ENCODE measurements around the gene SYNE2.
"Not testable (repeated sequence)": the region's sequence is repeated elsewhere in the genome, so short reads cannot be mapped to it uniquely, and the experiment has no call there.

The SYNE2 gene

DNA sequence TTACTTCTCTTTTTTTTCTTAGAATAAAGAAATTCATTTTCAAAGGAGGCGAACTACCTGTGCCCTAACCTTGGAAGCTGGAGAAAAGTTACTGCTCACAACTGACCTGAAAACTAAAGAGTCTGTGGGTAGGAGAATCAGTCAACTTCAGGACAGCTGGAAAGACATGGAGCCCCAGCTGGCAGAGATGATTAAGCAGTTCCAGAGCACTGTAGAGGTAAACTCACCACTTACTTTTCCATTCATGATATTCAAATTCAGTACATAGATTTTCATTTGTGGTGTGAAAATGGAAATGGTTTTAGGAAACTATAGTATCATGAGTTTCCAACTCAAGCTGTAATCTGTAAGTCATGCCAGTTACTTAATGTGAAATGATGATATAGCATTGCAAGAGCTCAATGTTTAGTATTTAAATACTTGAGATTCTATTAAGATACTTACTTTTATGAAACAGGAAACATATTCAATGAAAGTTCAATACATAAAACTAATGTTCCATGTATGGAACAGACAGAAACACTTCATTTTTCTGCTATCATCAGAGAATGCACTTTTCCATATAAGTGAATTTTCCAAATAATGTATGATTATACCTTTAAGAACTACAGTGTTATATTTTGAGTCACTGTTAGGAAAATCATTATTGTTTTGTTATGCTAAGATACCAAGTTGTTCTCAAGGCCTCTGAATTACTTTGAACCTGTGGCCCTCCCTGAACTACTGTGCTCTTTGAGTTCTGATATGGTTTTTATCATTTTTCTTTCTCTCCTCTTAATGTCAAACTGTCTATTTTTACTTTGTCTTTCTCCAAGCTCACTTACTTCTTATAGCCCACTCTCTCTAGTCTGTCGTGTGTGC is 322.3 kb downstream of the SYNE2 start:
- Histone ChIP-seq H3K36me3 (no peaks in the 10 kb centered on the region; the same call in 1 of the 2 replicates), H3K27me3 (no peaks in the 10 kb centered on the region), H3K4me3 (ENCODE audit: low read depth, low read length) (no peak overlapping the region), H3K9me3 (no peaks in the 10 kb centered on the region), H3K4me1 (no peaks in the 10 kb centered on the region)
- no peak for DNase-seq
- TF ChIP-seq, protein P1, sequence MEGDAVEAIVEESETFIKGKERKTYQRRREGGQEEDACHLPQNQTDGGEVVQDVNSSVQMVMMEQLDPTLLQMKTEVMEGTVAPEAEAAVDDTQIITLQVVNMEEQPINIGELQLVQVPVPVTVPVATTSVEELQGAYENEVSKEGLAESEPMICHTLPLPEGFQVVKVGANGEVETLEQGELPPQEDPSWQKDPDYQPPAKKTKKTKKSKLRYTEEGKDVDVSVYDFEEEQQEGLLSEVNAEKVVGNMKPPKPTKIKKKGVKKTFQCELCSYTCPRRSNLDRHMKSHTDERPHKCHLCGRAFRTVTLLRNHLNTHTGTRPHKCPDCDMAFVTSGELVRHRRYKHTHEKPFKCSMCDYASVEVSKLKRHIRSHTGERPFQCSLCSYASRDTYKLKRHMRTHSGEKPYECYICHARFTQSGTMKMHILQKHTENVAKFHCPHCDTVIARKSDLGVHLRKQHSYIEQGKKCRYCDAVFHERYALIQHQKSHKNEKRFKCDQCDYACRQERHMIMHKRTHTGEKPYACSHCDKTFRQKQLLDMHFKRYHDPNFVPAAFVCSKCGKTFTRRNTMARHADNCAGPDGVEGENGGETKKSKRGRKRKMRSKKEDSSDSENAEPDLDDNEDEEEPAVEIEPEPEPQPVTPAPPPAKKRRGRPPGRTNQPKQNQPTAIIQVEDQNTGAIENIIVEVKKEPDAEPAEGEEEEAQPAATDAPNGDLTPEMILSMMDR (IDR thresholded peaks at IDR 0.05; ENCODE audit: low read depth, low read length) = no peak

DNA sequence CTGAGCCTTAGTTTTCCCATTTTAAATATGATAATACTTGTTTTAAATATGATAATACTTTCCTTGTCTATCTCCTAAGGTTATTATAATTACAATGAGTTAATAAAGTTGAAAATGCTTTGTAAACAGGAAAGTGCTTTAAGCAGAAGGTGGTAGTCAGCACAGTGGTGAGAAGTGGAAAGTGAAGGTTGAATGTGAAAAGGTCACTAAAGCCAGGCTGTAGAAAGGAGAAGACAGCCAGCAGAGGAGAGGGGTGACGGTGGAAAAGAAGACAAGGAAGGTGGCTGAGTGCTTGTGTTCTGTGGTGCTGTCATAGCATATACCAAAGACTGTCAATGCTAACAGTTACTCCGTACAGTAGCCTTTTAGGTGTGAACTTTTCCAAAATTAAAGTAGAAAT is 323.5 kb downstream of the SYNE2 start:
- TF ChIP-seq, protein P1 (IDR thresholded peaks at IDR 0.05; ENCODE audit: low read depth, low read length) = no peak
- DNase-seq = no peak
- Histone ChIP-seq H3K27me3 (no peaks in the 10 kb centered on the region), H3K9me3 (no peaks in the 10 kb centered on the region), H3K4me1 (no peaks in the 10 kb centered on the region), H3K36me3 (no peaks in the 10 kb centered on the region; the same call in 1 of the 2 replicates), H3K4me3 (ENCODE audit: low read depth, low read length) (no peak overlapping the region)

- no peak for DNase-seq
- Histone ChIP-seq H3K9me3 (no peaks in the 10 kb centered on the region), H3K36me3 (no peaks in the 10 kb centered on the region; the same call in 1 of the 2 replicates), H3K4me3 (ENCODE audit: low read depth, low read length) (no peak overlapping the region), H3K27me3 (no peaks in the 10 kb centered on the region), H3K4me1 (no peaks in the 10 kb centered on the region)
- TF ChIP-seq, protein P1 (IDR thresholded peaks at IDR 0.05; ENCODE audit: low read depth, low read length) = no peak
Measured at GRCh38 chr14:64178814-64179213, 326.0 kb downstream of the SYNE2 start.

DNA sequence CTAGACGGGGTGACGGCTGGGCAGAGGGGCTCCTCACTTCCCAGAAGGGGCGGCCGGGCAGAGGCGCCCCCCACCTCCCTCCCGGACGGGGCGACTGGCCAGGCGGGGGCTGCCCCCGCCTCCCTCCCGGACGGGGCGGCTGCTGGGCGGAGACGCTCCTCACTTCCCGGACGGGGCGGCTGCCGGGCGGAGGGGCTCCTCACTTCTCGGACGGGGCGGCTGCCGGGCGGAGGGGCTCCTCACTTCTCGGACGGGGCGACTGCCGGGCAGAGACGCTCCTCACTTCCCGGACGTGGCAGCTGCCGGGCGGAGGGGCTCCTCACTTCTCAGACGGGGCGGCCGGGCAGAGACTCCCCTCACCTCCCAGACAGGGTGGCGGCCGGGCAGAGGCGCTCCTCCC is 330.1 kb downstream of the SYNE2 start:
- H3K9me3 ChIP-seq; DNase-seq; H3K36me3 ChIP-seq; H3K4me3 ChIP-seq (ENCODE audit: low read depth, low read length); H3K27me3 ChIP-seq; H3K4me1 ChIP-seq: not testable (repeated sequence)

DNA sequence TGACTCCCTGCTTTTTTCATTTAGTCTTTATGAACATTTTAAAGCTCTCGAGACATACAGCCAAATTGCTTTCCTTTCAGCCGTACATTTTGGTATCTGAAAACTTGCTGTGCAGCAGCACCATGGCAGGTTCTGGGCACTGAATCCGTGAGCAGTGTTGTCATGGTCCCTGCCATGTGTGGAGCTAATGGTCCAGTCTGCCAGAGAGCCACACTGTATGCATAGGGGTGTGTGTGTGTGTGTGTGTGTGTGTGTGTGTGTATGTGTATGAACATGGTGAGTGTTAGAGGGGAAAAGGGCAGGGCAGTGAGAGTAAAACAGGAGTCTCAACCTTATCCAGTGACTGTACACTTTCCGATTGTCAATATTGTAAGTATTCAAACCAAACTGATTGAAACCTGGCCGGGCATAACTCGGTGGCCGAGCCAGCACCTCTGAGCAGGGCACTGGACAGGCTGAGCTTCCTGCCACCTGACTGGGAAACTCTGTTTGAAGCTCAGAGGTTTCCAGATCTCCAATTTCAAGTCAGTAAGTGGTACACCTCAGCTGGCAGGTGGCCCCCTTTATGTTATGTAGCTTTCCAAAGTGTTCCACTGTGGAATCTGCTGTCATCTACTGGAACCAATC is 331.4 kb downstream of the SYNE2 start:
- no peaks in the 10 kb centered on the region for H3K27me3 ChIP-seq
- H3K4me3 ChIP-seq (ENCODE audit: low read depth, low read length) = no peak overlapping the region
- no peak for DNase-seq
- TF ChIP-seq, protein P1 (IDR thresholded peaks at IDR 0.05; ENCODE audit: low read depth, low read length) = no peak
- H3K36me3 ChIP-seq = peaks cover 3% of the 10 kb centered on the region; the same call in 1 of the 2 replicates
- H3K4me1 ChIP-seq = no peaks in the 10 kb centered on the region
- no peaks in the 10 kb centered on the region for H3K9me3 ChIP-seq

GRCh38 chr14:64185184-64185583 is 332.4 kb downstream of the SYNE2 start:
- no peak for DNase-seq
- Histone ChIP-seq H3K27me3 (no peaks in the 10 kb centered on the region), H3K36me3 (peaks cover 3% of the 10 kb centered on the region; the same call in 1 of the 2 replicates), H3K9me3 (no peaks in the 10 kb centered on the region), H3K4me1 (no peaks in the 10 kb centered on the region), H3K4me3 (ENCODE audit: low read depth, low read length) (no peak overlapping the region)
- TF ChIP-seq, protein P1 (IDR thresholded peaks at IDR 0.05; ENCODE audit: low read depth, low read length) = no peak
